ENCODE measurements around the gene EPN1. TPM values are rescaled to one million over a fixed set of nuclear protein-coding genes. Genes with fewer than 3 reads are reported as not detected.
A peak's percentile ranks its signal among the peaks of the same experiment; 100 is the strongest.

The EPN1 gene
- total and polyA plus RNA-seq, 2 donors from 2014 or later = 138 to 145 TPM

GRCh38 chr19:55674459-55674840 is 576 bp upstream of the EPN1 start:
- Histone ChIP-seq H3K27ac (ENCODE audit: low read depth in 2 of 2, low read length in 2 of 2) (no peak overlapping the region), H3K9ac (ENCODE audit: low read length in 3 of 3) (peak overlapping the region in 1 of 3 donors; percentile 26)
- intact Hi-C loops (cut with DNase I) = no loop called here

GRCh38 chr19:55675661-55676354 is 782 bp downstream of the EPN1 start:
- peak overlapping the region; percentile 63 to 84 for H3K27ac ChIP-seq (ENCODE audit: low read depth in 2 of 2, low read length in 2 of 2)
- no peaks in the 10 kb centered on the region for H3K9me3 ChIP-seq (ENCODE audit: control insufficient read depth in 2 of 3, insufficient read depth in 1 of 3, low read length in 3 of 3)
- H3K36me3 ChIP-seq (ENCODE audit: control insufficient read depth in 2 of 3, insufficient read depth in 3 of 3, low read length in 3 of 3) = peaks cover 2 to 15% (median 15%) of the 10 kb centered on the region in 3 donors
- DNase-seq (no peak), FAIRE-seq (no peak)
- peak overlapping the region; percentile 64 to 93 (median 92) for H3K9ac ChIP-seq (ENCODE audit: low read length in 3 of 3)
- H3K4me1 ChIP-seq (ENCODE audit: control insufficient read depth in 2 of 3, insufficient read depth in 2 of 3, low read depth in 1 of 3, low read length in 3 of 3) = peaks cover 0 to 48% (median 35%) of the 10 kb centered on the region in 3 donors
- no peaks in the 10 kb centered on the region for H3K27me3 ChIP-seq (ENCODE audit: control insufficient read depth, insufficient read depth, low read length)
- intact Hi-C loops (cut with DNase I) = no loop called here
- H3K4me3 ChIP-seq (ENCODE audit: low read length in 3 of 3) = peak overlapping the region; percentile 76 to 98 (median 97)
- no peak for TF ChIP-seq CTCF (IDR thresholded peaks at IDR 0.05; ENCODE audit: borderline replicate concordance, extremely low read depth, insufficient read depth)

More at GRCh38 chr19:55674459-55674840, 576 bp upstream of the EPN1 start:
- no peak for FAIRE-seq
- Histone ChIP-seq H3K4me3 (ENCODE audit: low read length in 3 of 3) (peak overlapping the region; percentile 16 to 97 (median 76)), H3K36me3 (ENCODE audit: control insufficient read depth in 2 of 3, insufficient read depth in 3 of 3, low read length in 3 of 3) (peaks cover 2 to 25% (median 17%) of the 10 kb centered on the region in 3 donors), H3K9me3 (ENCODE audit: control insufficient read depth in 2 of 3, insufficient read depth in 1 of 3, low read length in 3 of 3) (no peaks in the 10 kb centered on the region), H3K27me3 (ENCODE audit: control insufficient read depth, insufficient read depth, low read length) (no peaks in the 10 kb centered on the region), H3K4me1 (ENCODE audit: control insufficient read depth in 2 of 3, insufficient read depth in 2 of 3, low read depth in 1 of 3, low read length in 3 of 3) (peaks cover 0 to 40% (median 29%) of the 10 kb centered on the region in 3 donors)
- TF ChIP-seq CTCF (IDR thresholded peaks at IDR 0.05; ENCODE audit: borderline replicate concordance, extremely low read depth, insufficient read depth) = no peak
- no peak for DNase-seq

GRCh38 chr19:55676383-55676782 is 1.4 kb downstream of the EPN1 start:
- peak overlapping the region in 2 of 3 donors; percentile 38 to 92 for H3K9ac ChIP-seq (ENCODE audit: low read length in 3 of 3)
- H3K27me3 ChIP-seq (ENCODE audit: control insufficient read depth, insufficient read depth, low read length) = no peaks in the 10 kb centered on the region
- no peaks in the 10 kb centered on the region for H3K9me3 ChIP-seq (ENCODE audit: control insufficient read depth in 2 of 3, insufficient read depth in 1 of 3, low read length in 3 of 3)
- peaks cover 0 to 54% (median 40%) of the 10 kb centered on the region in 3 donors for H3K4me1 ChIP-seq (ENCODE audit: control insufficient read depth in 2 of 3, insufficient read depth in 2 of 3, low read depth in 1 of 3, low read length in 3 of 3)
- FAIRE-seq (no peak), DNase-seq (no peak)
- H3K36me3 ChIP-seq (ENCODE audit: control insufficient read depth in 2 of 3, insufficient read depth in 3 of 3, low read length in 3 of 3) = peaks cover 2 to 15% (median 15%) of the 10 kb centered on the region in 3 donors
- intact Hi-C loops (cut with DNase I) = no loop called here
- TF ChIP-seq CTCF (IDR thresholded peaks at IDR 0.05; ENCODE audit: borderline replicate concordance, extremely low read depth, insufficient read depth) = no peak
- H3K27ac ChIP-seq (ENCODE audit: low read depth in 2 of 2, low read length in 2 of 2) = peak overlapping the region in 1 of 2 donors; percentile 15
- H3K4me3 ChIP-seq (ENCODE audit: low read length in 3 of 3) = peak overlapping the region in 2 of 3 donors; percentile 97 to 98
